NCI-H1105 (cell line): ENCODE results near the gene CDKL2.
A peak's percentile ranks its signal among the peaks of the same experiment; 100 is the strongest.
"Not testable (repeated sequence)": the region's sequence is repeated elsewhere in the genome, so short reads cannot be mapped to it uniquely, and the experiment has no call there.

Experiments
- DNase-seq: peaks from one replicate; lab custom pipeline; 2025; lab: John Stamatoyannopoulos, UW

CDKL2 gene

DNA sequence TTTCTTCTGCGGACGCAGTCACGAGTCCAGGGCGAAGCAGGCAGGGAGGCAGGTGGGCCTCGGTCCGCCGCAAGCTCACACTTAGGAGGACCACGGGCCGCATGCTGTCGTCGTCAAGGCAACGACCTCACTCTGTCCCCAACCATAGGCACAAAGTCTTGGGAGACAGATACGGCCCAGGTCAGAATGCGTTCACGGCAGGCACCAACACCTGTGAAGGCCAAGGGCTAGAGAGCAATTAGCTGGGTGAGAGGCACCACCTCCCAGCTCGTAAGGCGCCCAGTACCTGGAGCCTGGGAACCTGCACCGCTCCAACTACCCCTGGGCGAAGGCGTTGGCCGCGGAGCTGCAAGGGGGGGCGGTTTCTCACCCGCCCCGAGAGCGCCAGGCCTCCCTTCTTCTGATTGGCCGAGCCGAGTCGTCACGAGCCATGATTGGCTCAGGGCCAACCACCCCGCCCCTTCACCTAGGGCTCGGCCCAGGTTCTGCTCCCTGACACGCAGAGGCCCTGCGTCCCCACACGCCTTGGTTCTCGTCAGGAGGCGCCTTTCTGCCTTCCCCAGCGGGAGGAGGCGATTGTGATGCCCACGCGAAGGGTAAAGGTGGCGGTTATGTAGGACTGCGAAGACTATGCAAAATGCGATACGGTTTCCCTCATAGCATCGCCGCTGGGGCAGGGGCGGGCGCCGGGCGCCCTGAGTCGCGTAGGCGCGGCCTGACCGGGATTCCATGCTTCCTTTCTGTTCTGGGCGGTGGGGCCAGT lies at the start of gene CDKL2:
TSS of gene CDKL2 (minus strand) at position 355 of the 763 bp plus-strand sequence. CDS start 4,540 bp downstream, outside the sequence.
- peak; percentile 85 for DNase-seq

DNA sequence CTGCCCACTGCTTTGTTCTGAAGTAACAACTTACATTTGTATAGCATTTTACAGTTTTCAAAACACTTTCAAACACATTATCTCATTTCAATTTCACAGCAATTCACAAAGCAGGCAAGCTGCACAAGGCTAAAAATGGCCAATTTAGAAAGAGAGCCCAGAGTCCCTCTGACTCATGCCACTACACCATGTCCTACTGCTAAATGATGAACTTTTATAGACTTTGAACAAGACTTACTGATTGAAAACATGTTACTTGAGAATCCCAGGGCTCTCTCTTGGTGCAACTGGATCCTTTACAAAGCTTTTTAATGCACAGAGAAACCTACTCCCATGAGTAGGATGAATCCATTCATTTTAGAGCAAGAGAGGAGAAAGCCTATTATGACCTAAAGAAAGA lies 48.6 kb upstream of the CDKL2 start:
- no peak for DNase-seq

DNA sequence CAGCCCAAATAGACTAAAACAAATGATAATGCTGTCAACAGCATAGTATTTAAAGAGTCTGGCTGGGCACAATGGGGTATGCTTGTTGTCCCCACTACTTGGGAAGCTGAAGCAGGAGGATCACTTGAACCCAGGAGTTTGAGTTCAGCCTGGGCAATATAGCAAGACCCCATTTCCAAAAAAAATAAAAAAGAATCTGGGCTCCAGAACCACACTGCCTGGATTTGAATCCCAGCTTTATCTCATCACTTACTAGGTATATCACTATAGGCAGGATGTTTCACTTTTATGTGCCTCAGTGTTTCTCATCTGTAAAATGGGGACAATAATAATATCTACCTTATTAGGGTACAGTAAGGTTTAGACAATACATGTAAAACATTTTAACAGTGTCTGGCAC lies 48.1 kb upstream of the CDKL2 start:
- DNase-seq, result no peak

- DNase-seq, result no peak
Observed at GRCh38 chr4:75675004-75675531, 44.7 kb upstream of the CDKL2 start.

DNA sequence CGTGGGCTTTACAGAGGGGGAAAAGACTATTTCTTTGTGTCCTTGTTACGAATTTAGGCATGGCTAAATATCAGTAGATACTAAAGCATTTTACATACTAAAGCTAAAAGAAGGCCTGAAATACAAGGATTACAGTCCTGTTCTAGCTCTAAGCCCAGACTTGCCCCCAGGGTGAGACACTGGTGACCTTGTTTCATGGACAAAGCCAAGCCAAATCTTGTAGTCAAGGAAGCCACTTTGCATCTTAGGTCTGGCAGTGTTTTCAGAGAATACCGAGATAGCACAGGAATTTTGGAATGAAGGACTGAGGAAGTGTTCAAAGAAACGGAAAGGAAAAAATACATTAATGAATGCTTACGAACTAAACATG lies 43.6 kb upstream of the CDKL2 start:
- no peak for DNase-seq

DNA sequence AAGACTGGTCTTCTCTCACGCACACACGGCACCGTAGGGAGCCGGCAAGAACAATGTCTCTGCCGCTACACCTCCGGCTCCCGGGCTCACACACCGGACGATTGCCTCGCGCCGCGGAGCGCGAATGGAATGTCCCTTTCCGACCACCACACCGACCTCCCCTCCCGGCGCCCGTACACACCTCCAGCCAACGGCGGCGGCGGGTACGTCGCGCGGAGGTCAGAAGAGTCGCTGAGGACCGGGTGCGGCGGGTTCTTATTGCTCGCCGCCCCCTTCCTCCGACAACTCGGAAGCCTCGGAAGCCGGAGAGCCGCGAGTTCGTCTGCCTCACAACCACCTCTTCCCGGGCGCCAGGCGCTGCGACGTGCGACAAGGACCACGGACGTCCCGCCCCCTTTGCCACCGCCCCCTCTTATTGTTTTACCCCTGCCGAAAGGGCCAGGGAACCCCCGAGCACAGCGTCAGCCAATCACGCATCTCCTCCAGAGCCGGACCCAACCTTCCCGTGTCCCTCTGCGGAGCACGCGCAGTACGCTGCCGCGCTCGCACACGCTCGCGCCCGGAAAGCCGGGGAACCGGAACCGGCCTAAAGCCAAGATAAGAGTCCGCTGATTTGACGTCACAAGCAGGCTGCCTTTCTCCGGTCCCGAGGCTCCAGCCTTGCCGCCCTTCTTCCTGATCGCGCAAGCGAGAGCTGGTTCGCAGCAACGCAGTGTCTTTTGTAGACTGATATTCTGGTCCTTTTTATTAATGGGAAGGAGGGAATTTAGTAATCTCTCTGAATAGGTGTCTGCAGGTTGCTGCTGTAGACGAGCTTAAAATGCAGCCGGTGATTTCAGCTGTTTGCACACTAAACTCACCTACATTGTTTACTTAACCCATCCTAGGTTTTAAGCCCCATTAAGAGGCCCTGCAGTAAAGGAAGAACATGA lies 43.0 kb upstream of the CDKL2 start, which contains the start of gene G3BP2:
TSS of gene G3BP2 (minus strand) at position 385 of the 932 bp plus-strand sequence. CDS start 11,386 bp downstream, outside the sequence.
- DNase-seq, result peak; percentile 91

DNA sequence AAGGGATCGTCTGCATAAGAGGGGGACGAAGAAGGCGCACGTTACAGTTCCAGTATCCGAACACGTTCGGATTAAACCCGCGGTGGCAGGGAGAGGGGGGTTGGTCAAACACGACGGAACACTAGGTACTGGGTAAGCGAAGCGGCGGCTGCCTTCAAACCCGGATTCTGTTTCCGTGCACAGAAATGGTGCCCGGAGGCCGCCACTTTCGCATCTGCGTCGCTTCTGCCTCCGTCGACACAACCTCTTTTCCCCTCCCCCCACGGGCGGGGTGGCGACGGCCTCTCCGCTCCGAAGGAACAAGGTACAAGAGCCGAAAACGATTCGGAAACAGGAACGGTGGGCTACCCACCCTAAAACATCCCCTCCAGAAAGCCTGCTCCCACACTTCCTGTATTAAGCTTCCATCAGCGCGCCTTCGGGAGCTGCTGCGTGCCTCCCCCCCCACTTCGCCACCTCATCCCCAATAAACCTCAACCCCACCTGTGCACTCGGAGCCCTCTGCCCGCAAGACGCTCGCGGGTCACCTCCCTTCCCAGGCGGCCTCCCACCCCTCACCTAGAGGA lies 42.2 kb upstream of the CDKL2 start:
- DNase-seq, result peak; percentile 26

- no peak for DNase-seq
Observed at GRCh38 chr4:75671802-75672421, 41.6 kb upstream of the CDKL2 start.

GRCh38 chr4:75668596-75668995 lies 38.3 kb upstream of the CDKL2 start:
- DNase-seq, result no peak

DNA sequence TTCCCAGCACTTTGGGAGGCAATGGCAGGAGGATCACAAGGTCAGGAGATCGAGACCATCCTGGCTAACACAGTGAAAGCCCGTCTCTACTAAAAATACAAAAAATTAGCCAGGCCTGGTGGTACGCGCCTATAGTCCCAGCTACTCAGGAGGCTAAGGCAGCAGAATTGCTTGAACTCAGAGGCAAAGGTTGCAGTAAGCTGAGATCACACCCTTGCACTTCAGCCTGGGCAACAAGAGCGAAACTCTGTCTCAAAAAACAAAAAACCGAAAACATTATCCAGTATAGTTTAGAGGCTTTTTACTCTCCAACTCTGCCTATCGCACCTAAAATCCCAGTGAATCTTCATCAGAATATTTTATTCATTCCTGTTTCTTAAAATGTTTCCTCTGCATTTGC lies 37.3 kb upstream of the CDKL2 start:
- DNase-seq, result not testable (repeated sequence)

GRCh38 chr4:75666299-75666698 lies 36.0 kb upstream of the CDKL2 start:
- no peak for DNase-seq

- not testable (repeated sequence) for DNase-seq
Observed at GRCh38 chr4:75664604-75665003, 34.3 kb upstream of the CDKL2 start.

DNA sequence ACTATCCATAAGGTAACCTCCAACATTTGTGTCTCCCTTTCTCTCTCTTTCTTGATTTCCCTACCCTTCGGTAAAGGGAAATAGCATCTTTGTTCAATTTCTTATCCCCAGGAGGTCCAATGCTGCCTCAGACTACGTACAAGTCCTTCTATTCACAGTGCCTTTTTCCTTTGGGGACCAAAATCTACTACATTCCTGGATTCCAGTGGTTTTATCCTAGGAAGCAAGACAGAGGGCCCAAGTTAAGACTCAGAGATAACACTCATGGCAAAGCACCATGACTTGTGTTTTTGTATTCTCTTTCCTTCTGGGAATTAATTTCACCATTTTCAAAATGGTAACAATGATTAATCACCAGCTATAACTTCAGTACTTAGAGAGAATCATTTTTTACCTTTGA lies 32.3 kb upstream of the CDKL2 start:
- DNase-seq, result no peak

DNA sequence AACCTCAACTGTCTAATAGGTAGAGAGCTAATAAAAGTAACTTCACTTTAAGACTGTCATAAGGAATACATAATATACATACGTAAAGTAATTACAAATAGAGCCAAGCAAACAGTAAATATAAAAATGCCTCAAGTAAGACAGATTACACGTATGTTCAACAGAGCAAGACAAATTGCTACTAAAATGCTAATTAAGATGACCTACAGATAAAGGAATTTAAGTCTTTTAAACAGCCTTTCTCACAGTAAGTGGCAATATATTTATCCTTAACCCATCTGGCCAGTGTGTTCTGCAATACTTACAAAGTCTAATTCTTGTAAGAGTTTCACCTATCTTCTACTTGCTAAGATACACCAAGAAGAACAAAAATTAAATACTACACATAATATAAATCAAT lies 30.2 kb upstream of the CDKL2 start:
- DNase-seq, result no peak

- DNase-seq, result no peak
Observed at GRCh38 chr4:75659512-75660031, 29.2 kb upstream of the CDKL2 start.

DNA sequence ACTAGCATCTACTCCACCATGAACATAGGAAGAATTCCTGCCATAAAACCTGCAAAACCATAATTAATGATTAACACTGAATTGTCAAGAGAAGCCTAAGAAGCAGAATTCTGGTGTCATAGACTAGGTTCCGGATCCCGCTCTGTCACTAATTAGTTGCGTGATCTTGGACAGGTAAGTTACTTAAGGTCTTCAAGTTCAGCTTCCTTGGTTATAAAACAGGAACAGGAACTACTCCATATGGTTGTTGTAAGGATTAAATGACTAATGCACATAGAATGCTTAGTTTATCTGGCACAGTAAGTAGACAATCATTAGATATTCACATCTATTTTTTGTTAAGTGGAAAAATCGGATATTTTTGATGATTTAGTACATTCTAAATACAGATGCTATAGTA lies 28.5 kb upstream of the CDKL2 start:
- no peak for DNase-seq

DNA sequence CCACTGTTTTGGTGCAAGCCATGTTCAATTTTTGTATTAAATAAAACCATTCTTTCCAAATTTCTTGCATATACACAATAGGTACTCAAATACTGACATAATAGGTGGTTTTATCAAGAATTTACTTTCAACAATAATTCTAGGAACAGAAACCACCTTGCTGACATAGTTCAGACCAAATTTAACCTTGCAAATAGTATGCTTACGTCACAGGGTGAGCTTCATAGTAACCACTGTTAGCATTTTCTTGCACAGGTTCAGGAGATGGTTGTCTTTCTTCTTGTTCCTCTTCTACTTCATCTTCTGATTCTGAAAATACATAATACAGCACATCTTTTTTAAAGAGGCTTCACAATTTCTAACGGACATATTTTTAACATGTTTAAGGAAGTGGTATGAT lies 25.2 kb upstream of the CDKL2 start:
- DNase-seq, result no peak

- DNase-seq, result no peak
Observed at GRCh38 chr4:75654905-75655304, 24.6 kb upstream of the CDKL2 start.

DNA sequence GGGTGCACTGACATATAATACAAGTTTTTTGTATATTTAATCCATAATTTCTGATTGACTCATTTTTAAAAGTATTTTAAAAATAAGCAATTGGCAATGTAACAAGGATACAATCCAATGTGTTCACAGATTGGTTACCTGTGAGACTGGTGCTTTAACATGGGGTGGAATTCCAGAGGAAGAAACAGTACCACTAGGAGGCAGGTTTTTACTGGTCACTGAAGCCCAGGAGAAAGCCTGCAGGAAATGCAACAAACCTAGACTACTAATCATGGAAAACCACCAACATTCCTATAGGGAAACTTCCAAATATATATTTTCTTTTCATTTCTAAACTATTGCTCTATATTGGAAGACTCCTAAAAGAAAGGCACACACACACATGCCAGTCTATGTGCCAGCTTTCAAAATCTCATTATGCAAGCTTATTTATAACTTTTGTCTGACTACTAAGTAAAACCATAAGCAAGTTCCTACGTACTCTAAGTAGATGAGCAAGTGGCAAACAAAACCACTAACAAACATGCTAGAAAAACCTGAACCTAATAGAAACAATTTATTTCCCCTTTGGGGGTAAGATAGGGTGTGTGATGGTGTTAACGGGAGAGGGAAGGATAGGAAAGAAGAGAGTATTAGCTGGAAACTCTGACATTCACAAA lies 23.6 kb upstream of the CDKL2 start:
- DNase-seq, result no peak

GRCh38 chr4:75644095-75644494 lies 13.8 kb upstream of the CDKL2 start:
- DNase-seq, result no peak

DNA sequence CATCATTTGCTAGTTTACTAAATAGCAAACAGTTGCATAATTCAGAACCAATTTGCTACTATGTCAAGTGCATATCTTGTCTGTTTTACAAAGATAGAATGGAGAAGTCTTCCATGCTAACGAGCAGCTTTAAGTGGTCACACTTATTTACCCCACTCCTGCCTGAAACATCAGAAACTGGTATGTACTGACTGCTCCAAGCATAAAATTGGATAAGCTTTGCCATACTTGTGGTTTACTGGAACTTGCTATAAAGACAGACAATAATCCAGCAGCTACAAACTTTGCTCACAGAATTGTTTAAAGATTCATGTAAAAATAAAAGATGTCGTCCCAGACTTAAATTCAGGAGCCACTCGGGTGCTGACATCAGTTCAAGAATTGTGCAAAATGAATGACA lies 13.3 kb upstream of the CDKL2 start:
- no peak for DNase-seq
